T-cell (primary cell): ENCODE results near the gene SYCE3. TPM values are rescaled to one million over a fixed set of nuclear protein-coding genes. Genes with fewer than 3 reads are reported as not detected.

Source experiments
- ATAC-seq, 4 experiments: fragments of 200-7000 bp in 3 of 4; fragments of 150-1000 bp in 1 of 4; cut with Tn5 transposase; replicated peaks in 1 of 4; 1 replicate in 3 of 4; 2 replicates in 1 of 4; pipeline ENCODE4 v1.10.0; 2021; ENCODE audit warnings: moderate library complexity in 3 of 4, mild to moderate bottlenecking in 2 of 4, moderate number of reproducible peaks in 1 of 4
- CTCF ChIA-PET, 2 donors: fragments of 300-600 bp; sonication (Branson Sonifier 250); formaldehyde crosslinking; loops; one replicate each; lab custom pipeline; 2022; ENCODE audit warnings: antibody characterized with exemption in 2 of 2; lab: Charles Lee
- POLR2A ChIA-PET, 2 donors: fragments of 300-600 bp; sonication (Branson Sonifier 250); formaldehyde crosslinking; loops; one replicate each; lab custom pipeline; 2022; ENCODE audit warnings: antibody characterized with exemption in 2 of 2; lab: Charles Lee
- DNase-seq, 35 experiments: peaks; one replicate each; pipeline versions ENCODE4 v3.0.0 to v3.0.0-alpha.2; 2013 to 2023
- H3K27ac ChIP-seq: one replicate; pipeline ENCODE4 v1.5.1; 2013; ENCODE audit warnings: low read length
- H3K27me3 ChIP-seq, 2 experiments: replicated peaks in 1 of 2; 1 replicate in 1 of 2; 2 replicates in 1 of 2; pipeline versions ENCODE4 v1.6.1 to v1.7.0; 2013; ENCODE audit warnings: low read length in 1 of 2, mixed read lengths in 1 of 2; ENCODE audit not compliant: control insufficient read depth in 2 of 2, insufficient read depth in 2 of 2; ENCODE audit errors: extremely low read depth in 1 of 2
- H3K36me3 ChIP-seq, 2 donors: 1 replicate in 1 of 2; 2 replicates in 1 of 2; pipeline versions ENCODE4 v1.6.1 to v1.7.0; 2013; ENCODE audit warnings: low read length in 1 of 2; ENCODE audit not compliant: control insufficient read depth in 2 of 2, insufficient read depth in 1 of 2; ENCODE audit errors: extremely low read depth in 1 of 2
- H3K4me1 ChIP-seq, 2 experiments: 1 replicate in 1 of 2; 2 replicates in 1 of 2; pipeline versions ENCODE4 v1.6.1 to v1.7.0; 2013; ENCODE audit warnings: low read length in 2 of 2, mixed read lengths in 1 of 2; ENCODE audit not compliant: insufficient read depth in 2 of 2, control insufficient read depth in 1 of 2; ENCODE audit errors: extremely low read depth in 1 of 2
- H3K4me3 ChIP-seq, 2 donors: 1 replicate in 1 of 2; 2 replicates in 1 of 2; pipeline versions ENCODE4 v1.5.1 to v1.7.0; 2013; ENCODE audit warnings: mild to moderate bottlenecking in 2 of 2, low read length in 1 of 2, moderate library complexity in 1 of 2; ENCODE audit not compliant: control insufficient read depth in 1 of 2; ENCODE audit errors: extremely low read depth in 1 of 2
- H3K9me3 ChIP-seq: 2 replicates; pipeline ENCODE4 v1.7.0; 2013
- H3K27ac Mint-ChIP-seq, 2 donors: one replicate each; pipeline ENCODE4 v1.8.0; 2020 to 2021; ENCODE audit warnings: mild to moderate bottlenecking in 2 of 2, mixed read lengths in 2 of 2
- H3K27me3 Mint-ChIP-seq, 2 donors: one replicate each; pipeline ENCODE4 v1.8.0; 2021 to 2022; ENCODE audit warnings: mixed read lengths in 2 of 2
- H3K36me3 Mint-ChIP-seq: one replicate; pipeline ENCODE4 v1.8.0; 2021; ENCODE audit warnings: mixed read lengths
- H3K4me1 Mint-ChIP-seq, 3 donors: one replicate each; pipeline ENCODE4 v1.8.0; 2020 to 2022; ENCODE audit warnings: mixed read lengths in 3 of 3, mild to moderate bottlenecking in 1 of 3
- H3K4me3 Mint-ChIP-seq, 3 donors: one replicate each; pipeline ENCODE4 v1.8.0; 2020 to 2022; ENCODE audit warnings: mild to moderate bottlenecking in 3 of 3, mixed read lengths in 3 of 3, moderate library complexity in 3 of 3
- H3K9me3 Mint-ChIP-seq, 3 donors: one replicate each; pipeline ENCODE4 v1.8.0; 2020 to 2022; ENCODE audit warnings: mixed read lengths in 3 of 3
- WGBS: methylation state at CpG from one replicate; pipeline ENCODE4 v1.1.5; 2013; ENCODE audit warnings: missing lambda C conversion rate; ENCODE audit not compliant: insufficient coverage; 5-methylcytosine and 5-hydroxymethylcytosine counted together
- total RNA-seq, 35 experiments: library from RNA in 6 of 35; stranded (reverse) in 6 of 35; fragments of 120-200 nt in 1 of 35; gene quantifications; one replicate each; pipeline versions ENCODE4 v1.2.1 to v1.2.4 and lab custom pipeline; 2013 to 2026

SYCE3 gene
- total RNA-seq, 5 donors from 2014 or later (not counting 1 experiment from before 2014, with no cell fraction given): not detected

- Histone ChIP-seq H3K9me3 (no peaks in the 10 kb centered on the region), H3K27me3 (no peaks in the 10 kb centered on the region), H3K4me3 (peak within 1 kb of the TSS; percentile 68 to 75), H3K27ac (peak within 1 kb of the TSS; percentile 81), H3K4me1 (peaks cover 8 to 30% of the 10 kb centered on the region in 2 experiments), H3K36me3 (peaks cover 0 to 7% of the 10 kb centered on the region in 2 donors)
- peak; percentile 90 to 96 (median 94) for ATAC-seq
- DNase-seq: peak; percentile 95 to 99 (median 97)
- H3K4me1 Mint-ChIP-seq: peaks cover 17 to 34% (median 26%) of the 10 kb centered on the region in 3 donors
- ChIA-PET POLR2A (interaction anchor here in 1 of 2 donors (0.6 kb wide), 1 partner anchor 57 kb away, joined by 3 read pairs; no protein-coding TSS in a partner anchor), CTCF (interaction anchor here in 1 of 2 donors (0.6 to 1.6 kb wide), 4 partner anchors 32 to 217 kb away, joined by 3 to 5 read pairs (median 4); partner anchors contain the start of genes KLHDC7B and SCO2)
- H3K27ac Mint-ChIP-seq: peak within 1 kb of the TSS; percentile 90 to 92
- under 1% methylated on average over 96 of the region's 96 CpGs for WGBS
- H3K4me3 Mint-ChIP-seq: peak within 1 kb of the TSS; percentile 84 to 93 (median 91)
- no peaks in the 10 kb centered on the region for H3K9me3 Mint-ChIP-seq
- H3K36me3 Mint-ChIP-seq: peaks cover 12% of the 10 kb centered on the region
- H3K27me3 Mint-ChIP-seq: no peaks in the 10 kb centered on the region
Observed at GRCh38 chr22:50582493-50583293, 20.0 kb upstream of the SYCE3 start, which contains the start of gene CHKB. Gene CHKB (minus strand): TSS chr22:50582849. CDS start chr22:50582781, 68 bp downstream.

- peaks cover 24 to 40% (median 31%) of the 10 kb centered on the region in 3 donors for H3K4me1 Mint-ChIP-seq
- H3K27ac Mint-ChIP-seq: peak overlapping the region; percentile 65 to 82
- H3K9me3 Mint-ChIP-seq: no peaks in the 10 kb centered on the region
- Histone ChIP-seq H3K4me1 (peaks cover 8 to 37% of the 10 kb centered on the region in 2 experiments), H3K36me3 (peaks cover 0 to 7% of the 10 kb centered on the region in 2 donors), H3K27me3 (no peaks in the 10 kb centered on the region), H3K27ac (peak overlapping the region; percentile 81), H3K9me3 (no peaks in the 10 kb centered on the region), H3K4me3 (peak overlapping the region; percentile 68 to 75)
- ChIA-PET POLR2A (interaction anchor here (0.5 to 0.6 kb wide), 2 partner anchors 47 to 56 kb away, joined by 3 to 6 read pairs; no protein-coding TSS in a partner anchor), CTCF (interaction anchor here in 1 of 2 donors (0.6 to 1.6 kb wide), 3 partner anchors 32 to 57 kb away, joined by 3 to 5 read pairs (median 4); partner anchors contain the start of gene SCO2)
- peak overlapping the region; percentile 84 to 93 (median 91) for H3K4me3 Mint-ChIP-seq
- no peaks in the 10 kb centered on the region for H3K27me3 Mint-ChIP-seq
- WGBS: 3% methylated on average over 35 of the region's 39 CpGs
- peak in 1 of 4 experiments; percentile 2 for ATAC-seq
- peaks cover 12% of the 10 kb centered on the region for H3K36me3 Mint-ChIP-seq
- peak in 23 of 35 experiments; percentile 15 to 55 (median 26) for DNase-seq
Observed at GRCh38 chr22:50581950-50582492, 19.3 kb upstream of the SYCE3 start.

- POLR2A ChIA-PET: interaction anchor here in 1 of 2 donors (0.5 kb wide), 1 partner anchor 47 kb away, joined by 6 read pairs; no protein-coding TSS in a partner anchor
- Mint-ChIP-seq H3K27me3 (no peaks in the 10 kb centered on the region), H3K27ac (peak overlapping the region; percentile 65 to 82), H3K4me3 (peak overlapping the region; percentile 84 to 93 (median 84)), H3K36me3 (peaks cover 12% of the 10 kb centered on the region), H3K4me1 (peaks cover 24 to 40% (median 32%) of the 10 kb centered on the region in 3 donors), H3K9me3 (no peaks in the 10 kb centered on the region)
- Histone ChIP-seq H3K4me3 (peak overlapping the region; percentile 68 to 75), H3K4me1 (peaks cover 8 to 37% of the 10 kb centered on the region in 2 experiments), H3K27ac (peak overlapping the region; percentile 81), H3K27me3 (no peaks in the 10 kb centered on the region), H3K9me3 (no peaks in the 10 kb centered on the region), H3K36me3 (peaks cover 1 to 7% of the 10 kb centered on the region in 2 donors)
- CTCF ChIA-PET: interaction anchor here (0.6 to 0.9 kb wide), 3 partner anchors 16 to 55 kb away, joined by 4 to 10 read pairs (median 4); partner anchors contain the start of gene SCO2 (in 1 of the 2)
- DNase-seq: no peak
- ATAC-seq: no peak
- WGBS: 88% methylated on average over 15 of the region's 22 CpGs
Observed at GRCh38 chr22:50581031-50581949, 18.6 kb upstream of the SYCE3 start.

- Mint-ChIP-seq H3K27ac (peak overlapping the region in 1 of 2 donors; percentile 31), H3K9me3 (no peaks in the 10 kb centered on the region), H3K4me1 (peaks cover 24 to 40% (median 32%) of the 10 kb centered on the region in 3 donors), H3K27me3 (no peaks in the 10 kb centered on the region), H3K36me3 (peaks cover 16% of the 10 kb centered on the region), H3K4me3 (peak overlapping the region in 1 of 3 donors; percentile 45)
- no peak for ATAC-seq
- H3K4me3 ChIP-seq: no peak overlapping the region
- CTCF ChIA-PET: no interaction called here
- POLR2A ChIA-PET: no interaction called here
- DNase-seq: no peak
- H3K27ac ChIP-seq: no peak overlapping the region
- H3K9me3 ChIP-seq: no peaks in the 10 kb centered on the region
- WGBS: no CpG with 5 or more reads among the region's 4 CpGs
- peaks cover 8 to 37% of the 10 kb centered on the region in 2 experiments for H3K4me1 ChIP-seq
- H3K36me3 ChIP-seq: peaks cover 7% of the 10 kb centered on the region in 2 donors
- H3K27me3 ChIP-seq: no peaks in the 10 kb centered on the region
Observed at GRCh38 chr22:50579752-50580151, 17.0 kb upstream of the SYCE3 start.

GRCh38 chr22:50578776-50579310 lies 16.1 kb upstream of the SYCE3 start:
- peaks cover 8 to 35% of the 10 kb centered on the region in 2 experiments for H3K4me1 ChIP-seq
- no peak overlapping the region for H3K4me3 Mint-ChIP-seq
- WGBS: 93% methylated on average over 5 of the region's 8 CpGs
- no peaks in the 10 kb centered on the region for H3K9me3 ChIP-seq
- H3K27ac Mint-ChIP-seq: no peak overlapping the region
- ATAC-seq (no peak), DNase-seq (no peak)
- ChIA-PET POLR2A (no interaction called here), CTCF (no interaction called here)
- peaks cover 16% of the 10 kb centered on the region for H3K36me3 Mint-ChIP-seq
- H3K9me3 Mint-ChIP-seq: no peaks in the 10 kb centered on the region
- H3K27me3 ChIP-seq: no peaks in the 10 kb centered on the region
- peaks cover 9 to 10% of the 10 kb centered on the region in 2 donors for H3K36me3 ChIP-seq
- no peak overlapping the region for H3K4me3 ChIP-seq
- H3K27me3 Mint-ChIP-seq: no peaks in the 10 kb centered on the region
- peaks cover 24 to 38% (median 29%) of the 10 kb centered on the region in 3 donors for H3K4me1 Mint-ChIP-seq
- H3K27ac ChIP-seq: no peak overlapping the region
